G401.6 (cell line): ENCODE measurements around the gene PRPF18.

ENCODE experiments used
- FAIRE-seq: peaks from 2 replicates; lab custom pipeline; 2012; peaks lifted over from hg19 to GRCh38; lab: Jason Lieb, UNC

The PRPF18 gene

GRCh38 chr10:13670311-13670710 is 83.5 kb downstream of the PRPF18 start:
- FAIRE-seq = no peak

DNA sequence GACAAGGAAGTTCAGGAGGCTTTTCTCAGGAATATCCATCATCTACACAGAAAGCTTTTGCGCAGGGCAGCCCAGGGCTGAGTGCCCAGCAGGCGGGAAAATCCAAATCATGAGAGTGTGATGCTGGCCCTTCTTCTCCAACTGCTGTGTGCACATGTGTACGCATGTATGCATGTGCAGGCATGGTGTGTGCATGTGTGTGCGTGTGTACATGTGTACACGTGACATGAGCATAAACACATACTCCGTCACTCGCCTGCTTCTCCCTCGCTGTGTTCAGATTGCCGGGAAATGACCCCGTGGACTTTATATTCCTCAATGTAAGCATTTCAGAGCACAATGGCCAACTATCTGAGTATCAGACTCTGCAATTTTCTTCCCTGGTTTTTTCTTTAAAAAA is 85.1 kb downstream of the PRPF18 start:
- FAIRE-seq = no peak

DNA sequence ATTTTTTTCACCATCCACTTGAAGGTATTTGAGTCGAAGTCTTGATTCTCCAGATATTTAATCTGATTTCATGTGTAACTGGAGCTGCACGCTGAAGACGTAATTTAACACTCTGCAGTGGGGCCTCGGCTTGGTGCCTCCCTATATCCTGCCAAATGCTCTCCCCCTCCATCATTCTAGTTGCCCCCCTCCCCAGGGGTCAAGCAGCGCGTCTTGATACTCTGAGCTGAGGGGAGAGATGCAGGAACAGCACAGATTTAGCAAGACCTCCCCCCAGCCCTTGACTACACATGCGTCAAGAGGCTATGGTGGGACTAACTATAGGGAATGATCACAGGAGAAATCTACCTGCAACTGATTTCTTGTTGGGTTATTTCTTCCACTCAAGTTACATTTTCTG is 85.8 kb downstream of the PRPF18 start:
- no peak for FAIRE-seq

DNA sequence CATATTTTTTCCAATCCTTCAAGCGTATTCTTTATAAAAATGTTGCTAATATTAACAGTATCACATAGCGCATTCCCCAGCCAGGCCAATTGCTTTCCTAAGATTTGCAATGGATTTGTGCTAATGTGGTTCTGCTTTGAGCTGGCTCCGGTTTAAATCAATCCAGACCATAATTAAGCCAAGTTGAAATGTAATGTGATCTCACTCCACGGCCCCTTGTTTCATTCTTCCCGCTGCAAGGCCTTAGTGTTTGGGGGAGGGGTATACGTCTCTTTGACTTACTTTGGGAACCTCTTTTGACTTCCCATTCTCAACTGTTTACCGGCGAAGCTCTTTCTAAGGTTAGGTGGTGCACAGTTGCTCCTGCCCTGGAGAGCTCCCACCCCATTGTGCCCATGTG is 86.4 kb downstream of the PRPF18 start:
- FAIRE-seq = no peak

DNA sequence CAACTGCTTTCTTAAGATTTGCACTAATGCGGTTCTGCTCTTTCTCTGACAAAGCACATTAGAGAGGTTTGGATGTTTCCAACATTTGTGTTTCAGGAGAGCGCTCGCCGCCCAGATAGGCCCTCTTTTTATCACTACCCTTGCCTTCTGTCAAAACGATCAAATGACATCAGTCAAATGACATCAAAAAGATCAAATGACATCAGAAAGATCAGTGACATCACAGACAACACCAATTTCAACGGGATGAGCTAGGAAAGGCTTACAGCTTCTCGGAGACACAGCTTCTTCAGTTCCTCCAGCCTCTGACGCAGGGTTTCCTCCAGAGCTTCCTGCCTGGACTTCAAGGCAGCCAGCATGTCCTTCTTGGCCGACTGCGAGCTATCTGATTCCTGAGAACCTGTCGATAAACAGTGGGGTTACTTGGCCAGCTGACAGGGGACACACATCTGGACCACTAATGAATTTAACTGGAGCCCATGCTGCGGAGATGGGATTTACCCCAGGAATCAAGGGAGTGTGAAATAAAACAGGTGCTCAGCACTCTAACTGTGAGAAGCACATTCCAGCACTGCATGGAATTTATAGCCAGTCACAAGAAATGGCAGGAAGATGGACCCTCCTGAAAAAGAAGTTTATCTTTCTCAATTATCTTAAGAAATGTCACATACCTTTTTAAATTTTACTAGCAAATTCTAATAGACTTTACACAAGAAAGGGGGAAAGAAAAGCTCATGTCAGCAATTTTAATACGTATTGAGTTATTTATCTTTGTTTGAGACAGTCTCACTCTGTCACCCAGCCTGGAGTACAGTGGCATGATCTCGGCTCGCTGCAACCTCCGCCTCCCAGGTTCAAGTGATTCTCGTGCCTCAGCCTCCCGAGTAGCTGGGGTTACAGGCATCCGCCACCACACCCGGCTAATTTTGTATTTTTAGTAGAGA is 88.2 kb downstream of the PRPF18 start:
- FAIRE-seq = no peak

DNA sequence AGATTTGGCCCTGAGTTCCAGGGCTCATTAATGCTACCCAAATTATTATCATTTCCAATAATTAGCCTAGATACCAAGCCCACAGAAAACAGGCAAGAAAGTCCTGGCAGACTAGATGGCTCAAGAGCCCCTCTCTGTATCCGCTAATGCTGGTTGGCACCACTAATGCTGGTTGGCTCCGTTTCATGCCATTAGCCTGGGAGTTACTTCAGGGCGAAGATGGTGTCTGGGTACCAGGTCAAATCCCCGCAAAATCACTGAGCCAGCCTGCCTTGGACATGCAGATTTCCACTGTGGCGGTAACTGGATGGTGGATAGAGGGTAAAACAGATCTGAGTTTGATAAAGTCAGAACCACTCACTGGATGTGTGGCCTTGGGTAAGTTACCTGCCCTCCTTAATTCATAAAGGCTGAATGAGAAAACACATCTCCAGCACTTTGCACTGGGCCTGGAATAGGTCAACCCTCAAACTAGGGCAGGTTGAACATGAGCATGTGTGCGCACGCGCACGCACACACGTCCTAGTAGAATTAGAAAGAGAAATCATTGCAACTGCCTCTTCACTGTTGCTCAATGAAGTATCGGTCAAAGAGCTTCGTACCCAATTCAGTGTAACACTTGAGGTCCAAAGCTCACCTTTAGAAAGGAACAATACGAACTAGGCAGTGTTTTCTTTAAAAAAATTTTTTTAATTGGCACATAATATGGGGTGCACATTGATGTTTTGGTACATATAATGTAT is 91.5 kb downstream of the PRPF18 start:
- no peak for FAIRE-seq
